NCI-H446 (cell line): ENCODE measurements around the gene ALDH1A1.

Source experiments
- DNase-seq, 2 experiments: peaks; one replicate each; lab custom pipeline; 2025; lab: John Stamatoyannopoulos, UW

Gene ALDH1A1

DNA sequence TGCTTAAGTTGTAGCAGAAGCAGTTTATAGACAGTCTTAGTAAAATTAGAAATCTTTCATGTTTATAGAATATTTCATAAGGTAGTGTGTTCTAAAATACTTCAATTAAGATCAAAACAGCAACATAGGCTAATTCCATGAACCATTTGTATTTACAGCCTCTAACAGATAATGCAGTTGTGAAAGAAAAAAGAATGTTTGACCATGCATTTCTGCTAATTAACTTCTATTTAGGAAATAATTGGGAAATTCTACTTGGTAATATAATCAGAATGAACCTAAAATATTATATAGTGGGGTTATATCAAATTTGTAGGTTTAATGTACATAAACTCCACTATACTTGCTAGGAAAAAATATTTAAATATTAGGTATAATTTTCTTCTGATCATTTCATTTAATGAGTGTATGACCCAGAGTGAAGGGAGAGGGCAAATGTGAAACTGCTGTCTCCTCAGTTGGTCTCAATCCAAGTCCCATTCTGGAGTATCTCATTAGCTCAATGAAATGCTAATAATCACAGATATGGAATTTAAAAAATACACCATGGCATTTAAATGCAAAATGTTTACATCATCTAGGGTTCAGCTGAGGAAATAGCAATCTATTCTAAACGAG, 34.9 kb downstream of the ALDH1A1 start:
- DNase-seq: no peak

DNA sequence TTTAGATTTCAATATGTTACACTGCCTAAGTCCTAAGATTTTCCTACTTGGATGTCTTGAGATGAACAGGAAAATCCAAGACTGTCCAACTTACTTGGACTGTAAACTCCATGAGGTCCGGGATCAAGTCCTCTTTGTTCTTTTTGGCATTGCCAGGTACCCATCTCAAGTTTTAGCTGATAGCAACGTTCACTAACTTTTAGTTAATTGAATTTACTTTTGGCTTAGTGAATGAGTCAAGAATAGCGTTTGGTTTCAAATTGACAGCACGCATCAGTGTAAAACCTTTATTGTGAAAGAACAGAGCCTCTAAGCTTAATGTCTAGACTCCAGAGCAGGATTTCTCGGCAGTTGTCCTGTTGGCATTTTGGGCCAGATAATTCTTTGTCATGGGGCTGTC, 37.2 kb downstream of the ALDH1A1 start:
- DNase-seq: no peak

DNA sequence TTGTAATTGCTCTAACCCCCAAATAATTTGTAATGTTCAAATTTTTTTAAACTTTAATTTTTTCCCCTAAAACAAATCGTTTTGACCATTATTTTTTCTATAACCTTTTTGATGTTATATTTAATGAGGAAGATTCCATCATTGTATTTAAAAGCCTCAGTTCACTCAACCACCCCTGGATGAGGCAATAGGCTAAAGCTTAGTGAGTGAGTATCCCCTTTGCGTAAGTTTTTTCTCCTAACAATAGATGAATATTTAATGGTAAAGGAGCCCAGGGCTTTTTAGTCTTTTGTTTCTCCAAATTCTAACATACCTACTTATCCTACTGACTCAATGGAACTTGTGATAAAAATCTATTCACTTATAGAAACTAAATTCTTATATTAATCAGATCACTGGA, 38.1 kb downstream of the ALDH1A1 start:
- no peak for DNase-seq

- DNase-seq: no peak
Observed at GRCh38 chr9:72913382-72914009, 39.4 kb downstream of the ALDH1A1 start.

DNA sequence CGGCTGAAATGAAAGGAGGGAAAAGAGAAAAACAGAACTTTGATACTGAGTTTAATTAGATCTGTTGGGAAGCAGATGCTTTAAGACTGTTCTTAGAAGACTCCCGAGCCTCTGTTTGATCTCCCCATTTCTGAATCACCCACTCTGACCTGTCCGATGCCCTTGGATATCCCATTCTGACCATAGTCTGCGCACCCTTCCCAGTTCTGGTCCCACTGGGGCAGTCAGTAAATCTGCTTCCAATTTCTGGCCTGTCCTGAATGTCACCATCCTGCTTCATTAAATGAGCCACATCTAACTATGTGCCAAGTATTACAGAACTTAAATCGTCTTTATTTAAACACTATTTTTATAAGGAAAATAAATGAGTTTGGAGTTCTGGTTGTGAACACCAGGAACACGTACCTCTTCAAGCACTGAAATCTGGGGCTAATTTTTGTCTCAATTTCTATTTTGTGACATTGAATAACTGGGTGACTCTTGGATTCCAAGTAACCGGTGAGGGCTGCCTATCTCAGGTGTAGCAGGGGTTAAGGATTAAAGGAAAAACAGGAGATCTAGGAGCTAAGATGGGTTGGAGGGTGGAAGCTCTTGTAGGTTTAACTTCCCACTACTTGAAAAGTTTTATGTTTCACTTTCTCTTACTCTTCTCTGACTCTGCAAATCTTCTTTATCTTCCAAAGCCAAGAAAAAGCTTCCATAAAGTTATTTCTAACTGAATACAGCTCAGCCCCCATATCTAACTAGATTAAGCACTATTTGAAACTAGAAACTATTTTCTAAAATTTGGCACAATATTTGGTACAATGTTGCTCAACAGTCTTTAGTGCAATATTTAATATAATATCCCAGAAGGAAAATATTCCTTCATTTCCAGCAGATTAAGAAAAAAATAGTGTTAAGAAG, 40.1 kb downstream of the ALDH1A1 start:
- DNase-seq: no peak

GRCh38 chr9:72911816-72912215, 41.0 kb downstream of the ALDH1A1 start:
- DNase-seq: no peak

GRCh38 chr9:72911247-72911775, 41.5 kb downstream of the ALDH1A1 start:
- no peak for DNase-seq

- no peak for DNase-seq
Observed at GRCh38 chr9:72909428-72909827, 43.4 kb downstream of the ALDH1A1 start.

DNA sequence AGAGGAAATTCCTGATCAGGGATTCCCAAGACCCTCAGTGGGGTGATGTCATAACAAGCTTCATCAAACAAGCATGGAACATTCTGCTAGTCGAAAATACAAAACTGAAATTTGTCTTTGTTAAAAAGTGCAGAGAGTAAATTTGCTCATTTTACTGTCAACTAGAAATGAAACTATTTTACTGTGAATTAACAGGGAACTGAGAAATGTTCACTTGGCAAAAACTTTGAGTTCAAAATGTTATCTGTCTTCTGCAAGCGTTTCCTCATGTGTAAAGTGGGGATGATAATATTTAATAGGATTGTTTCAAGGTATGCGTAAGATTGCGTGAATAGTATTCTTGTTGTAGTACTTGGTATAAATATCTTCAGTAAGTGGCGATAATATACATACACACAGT, 45.4 kb downstream of the ALDH1A1 start:
- DNase-seq: no peak

DNA sequence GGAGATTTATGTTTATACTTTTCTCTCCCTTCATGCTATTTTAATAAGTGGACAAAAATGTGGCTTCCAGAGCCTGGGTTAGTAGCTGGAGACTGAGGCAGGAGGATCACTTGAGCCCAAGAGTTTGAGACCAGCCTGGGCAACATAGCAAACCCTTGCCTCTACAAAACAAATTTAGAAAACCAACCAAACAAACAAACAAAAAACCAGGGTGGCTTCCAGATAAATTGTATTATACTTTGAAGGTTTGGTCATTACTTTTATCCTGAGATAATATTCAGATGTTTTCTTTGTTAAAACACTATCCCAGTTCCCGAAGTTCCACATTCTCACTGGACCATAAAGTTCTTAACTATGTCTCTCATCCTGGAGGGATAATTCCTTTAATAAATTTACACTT, 46.0 kb downstream of the ALDH1A1 start:
- no peak for DNase-seq

GRCh38 chr9:72905514-72906480, 47.1 kb downstream of the ALDH1A1 start:
- no peak for DNase-seq

DNA sequence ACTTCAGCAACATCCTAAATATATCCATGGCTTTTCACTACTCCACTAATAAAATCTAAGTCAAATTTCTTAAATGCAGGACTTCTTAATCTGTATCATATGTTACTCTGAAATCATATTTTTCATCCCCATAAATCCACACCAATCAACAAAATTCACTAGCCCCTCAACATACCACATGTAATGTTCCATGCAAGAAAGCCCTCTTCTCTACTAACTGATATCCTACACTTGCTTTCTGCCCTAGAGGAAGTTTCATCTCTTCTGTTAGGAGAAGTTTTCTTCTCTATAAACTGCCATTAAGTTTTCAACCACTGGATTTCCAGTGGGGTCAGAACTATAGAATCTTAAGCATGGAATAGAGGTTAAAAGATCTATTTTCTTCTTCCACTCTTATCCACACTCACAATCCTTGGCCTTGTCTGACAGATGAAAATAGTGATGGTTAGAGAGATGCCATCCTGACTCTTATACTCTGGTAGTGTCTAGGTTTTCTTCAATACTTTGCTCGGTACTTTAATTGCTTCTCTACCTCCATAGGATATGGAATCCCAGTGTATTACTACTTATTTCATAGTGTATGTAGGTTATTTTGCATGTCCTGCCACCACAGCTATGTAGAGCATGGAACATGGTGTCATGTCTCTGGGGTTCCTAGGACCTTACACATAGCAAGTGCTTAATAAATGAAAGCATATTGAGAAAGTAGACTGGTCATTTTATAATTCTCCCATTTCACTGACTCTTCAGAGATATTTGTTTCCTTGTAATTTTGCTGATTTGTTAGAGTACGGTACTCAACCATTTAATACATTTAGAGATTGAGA, 48.4 kb downstream of the ALDH1A1 start:
- no peak for DNase-seq

- DNase-seq: no peak
Observed at GRCh38 chr9:72903103-72903502, 49.8 kb downstream of the ALDH1A1 start.

- no peak for DNase-seq
Observed at GRCh38 chr9:72902268-72902667, 50.6 kb downstream of the ALDH1A1 start.

GRCh38 chr9:72899734-72900477, 52.9 kb downstream of the ALDH1A1 start:
- DNase-seq: no peak

DNA sequence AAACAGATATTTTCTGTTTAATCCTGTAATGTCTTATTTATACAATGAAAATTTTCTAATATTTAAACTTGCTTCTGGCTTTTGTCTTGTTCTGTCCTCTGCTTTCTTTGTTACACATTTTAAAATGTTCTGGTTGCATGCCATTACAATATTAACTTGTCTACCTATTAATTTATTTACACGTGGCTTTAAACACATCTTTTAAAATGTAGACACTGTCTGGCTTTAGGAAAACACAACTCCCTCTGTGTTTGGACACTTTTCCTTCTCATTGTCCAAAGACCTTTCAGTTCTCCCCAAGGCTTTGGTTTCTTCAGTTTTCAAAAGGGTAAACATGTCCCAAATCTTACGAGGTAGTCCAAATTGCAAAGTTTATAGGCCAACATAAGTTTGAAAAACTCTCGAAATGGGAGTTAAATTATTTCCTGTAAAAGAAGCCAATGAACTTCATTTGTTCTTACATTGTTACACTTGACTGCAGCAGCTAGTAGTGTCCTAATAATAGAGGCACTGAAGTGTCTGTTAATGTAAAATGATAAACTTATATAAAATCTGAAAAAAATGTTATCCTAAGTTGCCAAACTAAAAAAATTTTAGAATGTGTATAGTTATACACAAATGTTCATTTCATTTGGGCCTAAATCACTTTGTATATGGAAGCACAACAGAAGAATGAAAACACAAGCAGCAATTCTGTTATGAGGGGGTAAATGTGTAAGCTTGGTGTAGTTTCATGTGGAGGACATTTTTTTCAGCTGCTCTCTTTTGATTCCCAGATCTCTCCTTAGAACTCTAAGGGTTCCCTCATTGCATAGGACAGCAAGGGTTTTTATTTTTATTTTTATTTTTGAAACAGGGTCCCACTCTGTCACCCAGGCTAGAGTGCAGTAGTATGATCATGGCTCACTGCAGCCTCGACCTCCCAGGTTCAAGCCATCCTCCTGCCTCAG, 53.8 kb downstream of the ALDH1A1 start:
- no peak for DNase-seq

DNA sequence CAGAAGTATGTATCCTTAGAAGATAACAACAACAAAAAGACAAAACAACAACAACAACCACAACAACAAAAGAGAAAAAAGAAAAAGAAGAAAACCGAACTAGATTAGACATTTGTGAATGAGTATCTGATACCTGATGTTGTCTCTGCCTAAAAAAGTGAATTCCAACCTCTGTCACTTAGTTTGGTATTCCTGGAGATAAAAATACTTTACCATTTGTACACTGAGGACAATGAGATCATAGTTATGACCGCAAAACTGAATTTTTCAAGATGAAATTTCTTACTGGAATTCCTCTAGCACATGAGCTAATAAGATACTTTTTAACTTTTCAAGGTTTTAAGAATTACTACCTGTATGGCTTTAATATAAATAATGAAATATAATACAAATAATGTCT, 54.5 kb downstream of the ALDH1A1 start:
- no peak for DNase-seq

- no peak for DNase-seq
Observed at GRCh38 chr9:72897069-72897649, 55.7 kb downstream of the ALDH1A1 start.
